ENCODE data around the gene ANKZF1.

GRCh38 chr2:219198974-219199373 is 30.6 kb upstream of the ANKZF1 start:
- no peak for TF ChIP-seq POLR2A (IDR thresholded peaks at IDR 0.05; ENCODE audit: low read depth, low read length)
- no peak for TF ChIP-seq POLR2AphosphoS5 (IDR thresholded peaks at IDR 0.05; ENCODE audit: low read depth, low read length)
- no peak for TF ChIP-seq TAF1 (IDR thresholded peaks at IDR 0.05; ENCODE audit: borderline replicate concordance, low read depth, low read length)

Data from GM12892 (cell line).